ENCODE data around the gene CD58.

Gene CD58

GRCh38 chr1:116488071-116488470 lies 82.8 kb downstream of the CD58 start:
- TF ChIP-seq, protein P1, sequence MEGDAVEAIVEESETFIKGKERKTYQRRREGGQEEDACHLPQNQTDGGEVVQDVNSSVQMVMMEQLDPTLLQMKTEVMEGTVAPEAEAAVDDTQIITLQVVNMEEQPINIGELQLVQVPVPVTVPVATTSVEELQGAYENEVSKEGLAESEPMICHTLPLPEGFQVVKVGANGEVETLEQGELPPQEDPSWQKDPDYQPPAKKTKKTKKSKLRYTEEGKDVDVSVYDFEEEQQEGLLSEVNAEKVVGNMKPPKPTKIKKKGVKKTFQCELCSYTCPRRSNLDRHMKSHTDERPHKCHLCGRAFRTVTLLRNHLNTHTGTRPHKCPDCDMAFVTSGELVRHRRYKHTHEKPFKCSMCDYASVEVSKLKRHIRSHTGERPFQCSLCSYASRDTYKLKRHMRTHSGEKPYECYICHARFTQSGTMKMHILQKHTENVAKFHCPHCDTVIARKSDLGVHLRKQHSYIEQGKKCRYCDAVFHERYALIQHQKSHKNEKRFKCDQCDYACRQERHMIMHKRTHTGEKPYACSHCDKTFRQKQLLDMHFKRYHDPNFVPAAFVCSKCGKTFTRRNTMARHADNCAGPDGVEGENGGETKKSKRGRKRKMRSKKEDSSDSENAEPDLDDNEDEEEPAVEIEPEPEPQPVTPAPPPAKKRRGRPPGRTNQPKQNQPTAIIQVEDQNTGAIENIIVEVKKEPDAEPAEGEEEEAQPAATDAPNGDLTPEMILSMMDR (IDR thresholded peaks at IDR 0.05; ENCODE audit: extremely low read depth, missing control alignments), result no peak
- no peak for DNase-seq (ENCODE audit: low spot score)

- TF ChIP-seq, protein P1 (IDR thresholded peaks at IDR 0.05; ENCODE audit: extremely low read depth, missing control alignments), result no peak
These were observed 83.2 kb downstream of the CD58 start for GRCh38 chr1:116487583-116487982.

DNA sequence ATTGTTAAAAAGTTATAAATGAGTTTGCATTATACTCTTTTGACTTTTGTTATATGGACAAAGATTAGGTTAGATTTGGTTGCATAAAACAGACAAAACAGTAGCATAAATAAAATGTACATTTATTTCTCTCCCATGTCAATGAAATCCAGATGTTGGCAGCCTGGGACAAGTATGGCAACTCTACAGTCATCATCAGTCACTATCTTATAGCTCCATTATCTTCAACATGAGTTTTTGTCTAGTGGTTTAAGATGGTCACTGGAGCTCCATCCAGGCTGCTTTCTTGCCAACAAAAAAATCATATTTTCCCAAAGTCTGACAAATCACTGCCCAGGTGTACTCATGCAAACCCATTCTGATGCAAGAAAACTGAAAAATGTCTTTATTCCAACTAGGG lies 83.8 kb downstream of the CD58 start:
- TF ChIP-seq, protein P1 (IDR thresholded peaks at IDR 0.05; ENCODE audit: extremely low read depth, missing control alignments), result no peak
- DNase-seq (ENCODE audit: low spot score), result no peak

More at GRCh38 chr1:116487583-116487982, 83.2 kb downstream of the CD58 start:
- no peak for DNase-seq (ENCODE audit: low spot score)

- no peak for DNase-seq (ENCODE audit: low spot score)
- TF ChIP-seq, protein P1 (IDR thresholded peaks at IDR 0.05; ENCODE audit: extremely low read depth, missing control alignments), result no peak
These were observed 84.4 kb downstream of the CD58 start for GRCh38 chr1:116486424-116486823.

GRCh38 chr1:116485976-116486375 lies 84.8 kb downstream of the CD58 start:
- TF ChIP-seq, protein P1 (IDR thresholded peaks at IDR 0.05; ENCODE audit: extremely low read depth, missing control alignments), result no peak
- DNase-seq (ENCODE audit: low spot score), result no peak

GRCh38 chr1:116485071-116485735 lies 85.6 kb downstream of the CD58 start:
- TF ChIP-seq, protein P1 (IDR thresholded peaks at IDR 0.05; ENCODE audit: extremely low read depth, missing control alignments), result peak; percentile 93
- DNase-seq (ENCODE audit: low spot score), result peak; percentile 82

DNA sequence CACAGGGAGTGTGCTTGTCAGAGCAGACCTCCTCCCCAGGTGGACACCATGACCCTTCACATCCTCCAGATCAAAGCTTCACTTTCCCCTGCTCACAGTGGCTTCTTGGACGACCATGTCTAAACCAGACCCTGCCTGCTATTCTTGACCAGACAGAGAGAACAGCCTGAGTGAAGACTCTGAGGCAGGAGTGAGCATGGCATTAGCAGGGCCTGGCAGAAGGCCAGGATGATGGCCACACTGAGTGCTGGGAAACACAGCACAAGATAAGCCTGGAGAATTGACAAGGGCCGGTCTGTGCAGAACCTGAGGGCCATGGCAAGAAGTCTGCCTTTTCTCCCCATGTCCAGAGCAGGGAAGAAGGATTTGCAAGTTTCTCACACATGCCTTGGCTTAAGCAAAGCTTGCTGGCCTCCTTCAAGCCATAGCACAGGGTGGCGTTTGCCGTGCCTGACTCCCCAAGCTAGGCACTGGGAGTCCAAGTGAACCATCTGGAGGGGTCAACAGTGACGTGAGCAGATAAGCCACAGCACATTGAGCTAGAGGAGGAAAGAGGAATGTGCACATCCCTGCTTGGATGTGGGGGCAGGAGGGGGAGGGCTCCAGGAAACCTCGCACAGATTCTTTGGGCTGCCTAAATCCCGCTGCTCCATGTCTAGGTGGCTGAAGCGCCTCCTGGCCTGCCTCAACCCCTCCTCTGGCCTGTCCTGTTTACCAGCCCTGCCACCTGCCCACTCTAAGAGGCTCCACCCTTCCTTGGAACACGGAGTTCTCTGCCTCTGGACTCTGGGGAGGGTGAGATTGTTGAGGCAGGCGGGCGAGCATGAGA lies 87.1 kb downstream of the CD58 start:
- DNase-seq (ENCODE audit: low spot score), result no peak
- TF ChIP-seq, protein P1 (IDR thresholded peaks at IDR 0.05; ENCODE audit: extremely low read depth, missing control alignments), result no peak
